Ovary (tissue), 9 donors: ENCODE measurements around the gene ST8SIA2. TPM values are rescaled to one million over a fixed set of nuclear protein-coding genes. Genes with fewer than 3 reads are reported as not detected.

ENCODE experiments used
- DNase-seq, 5 donors: peaks; one replicate each; pipeline ENCODE4 v3.0.0-alpha.2; 2019 to 2020
- H3K27ac ChIP-seq, 2 donors: fragments of 200-600 bp; one replicate each; pipeline versions ENCODE4 v1.5.1 to v1.8.0; 2019 to 2022
- H3K27me3 ChIP-seq: fragments of 200-600 bp; one replicate; pipeline ENCODE4 v1.8.0; 2022
- H3K36me3 ChIP-seq: fragments of 200-600 bp; sonication (generic); one replicate; pipeline ENCODE4 v1.5.1; 2019
- H3K4me1 ChIP-seq: one replicate; pipeline ENCODE4 v1.8.1; 2013; ENCODE audit warnings: mild to moderate bottlenecking, moderate library complexity; ENCODE audit not compliant: insufficient read depth
- H3K4me3 ChIP-seq: fragments of 200-600 bp; sonication (generic); one replicate; pipeline ENCODE4 v1.5.1; 2017
- H3K9me3 ChIP-seq, 2 donors: fragments of 200-600 bp in 1 of 2; sonication (generic) in 1 of 2; one replicate each; pipeline versions ENCODE4 v1.5.1 to v1.8.1; 2013 to 2019; ENCODE audit warnings: mild to moderate bottlenecking in 1 of 2, moderate library complexity in 1 of 2
- EP300 ChIP-seq: sonication (generic); formaldehyde crosslinking; IDR thresholded peaks from one replicate; pipeline ENCODE4 v1.6.1; 2017; ENCODE audit warnings: antibody characterized with exemption
- POLR2A ChIP-seq: fragments of 450-650 bp; IDR thresholded peaks from one replicate; pipeline ENCODE4 v1.6.1; 2017; ENCODE audit warnings: antibody characterized with exemption, mild to moderate bottlenecking, moderate library complexity
- WGBS, 3 donors: extraction: QIAGEN DNeasy Blood & Tissue Kit in 1 of 3; methylation state at CpG; one replicate each; pipeline versions ENCODE4 v1.1.5 to v1.1.7; 2013 to 2017; 5-methylcytosine and 5-hydroxymethylcytosine counted together
- intact Hi-C, 4 donors: fragments of 100-400 bp; cut with DNase I; formaldehyde crosslinking; loops; one replicate each; pipeline versions ENCODE4 v1.11.0 to v1.15.1; 2022 to 2023
- polyA plus RNA-seq, 2 donors: library from polyadenylated mRNA; stranded (reverse); fragments of 200-250 nt in 1 of 2; fragments of 350-450 nt in 1 of 2; fragmentation: Illumina TruSeq in 1 of 2; extraction: RNeasy Lipid Tissue Mini Kit (QIAGEN cat#74804) in 1 of 2; gene quantifications; one replicate each; pipeline ENCODE4 v1.2.3, GENCODE V29; 2013 to 2014
- small RNA-seq: library from RNA; depleted of rRNA; stranded (forward); fragments of <200 nt; gene quantifications from one replicate; pipeline ENCODE3, GENCODE V24; 2016
- total RNA-seq, 7 donors: library from RNA; depleted of rRNA in 2 of 7; stranded (reverse); fragments of >200 nt in 2 of 7; fragmentation: NEBNext Ultra II Directional in 3 of 7; extraction: Animal tissue kit (Norgen Biotek cat#: 25700) in 3 of 7; gene quantifications; one replicate each; pipeline versions ENCODE4 v1.1.0 to v1.2.4, GENCODE V29; 2016 to 2023
- TF ChIP-seq, protein P1 (sequence below), 3 donors: fragments of 450-650 bp in 2 of 3; fragments of 200-600 bp in 1 of 3; IDR thresholded peaks; one replicate each; pipeline versions ENCODE4 v1.5.1 to v1.8.0; 2016 to 2022; ENCODE audit warnings: antibody characterized with exemption in 3 of 3, mild to moderate bottlenecking in 1 of 3
- donor health status: DM: no; HTN: no; CAD: no; lungs with moderate emphysema.
- donor health status: DM: no; HTN: no; CAD: no.
- donor health status: Bipolar disorder and iron deficiency.
- donor health status: DM: yes; HTN: yes; CAD: no.
- donor health status: DM: no; HTN: no; CAD: no.
- donor health status: DM: yes; HTN: yes; CAD: no.

The ST8SIA2 gene
- total and polyA plus RNA-seq, 9 donors: 0.01 to 0.46 (median 0.18) TPM; not detected in 4

DNA sequence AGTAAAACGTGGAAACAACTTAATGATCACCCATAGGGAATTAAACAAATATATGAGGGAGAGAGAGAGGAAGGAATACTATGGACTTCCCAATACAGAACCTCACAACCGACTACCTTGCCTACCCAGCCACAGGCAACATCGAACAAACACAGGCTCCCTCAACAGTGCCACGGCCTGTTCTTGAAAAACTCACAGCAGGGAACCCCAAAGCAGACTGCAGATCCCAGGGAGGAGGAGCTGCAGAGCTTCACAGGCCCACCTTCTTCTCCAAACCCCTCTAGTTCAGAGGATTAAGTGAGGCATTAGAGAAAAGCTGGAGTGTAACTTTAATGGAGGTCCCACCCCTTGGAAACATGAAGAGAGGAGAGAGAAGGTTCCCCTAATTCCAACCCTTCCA lies 110.2 kb downstream of the ST8SIA2 start:
- Histone ChIP-seq H3K4me3 (no peak overlapping the region), H3K4me1 (no peaks in the 10 kb centered on the region), H3K27me3 (no peaks in the 10 kb centered on the region), H3K36me3 (no peaks in the 10 kb centered on the region), H3K27ac (no peak overlapping the region), H3K9me3 (no peaks in the 10 kb centered on the region)
- no peak for TF ChIP-seq EP300
- no peak for TF ChIP-seq POLR2A
- TF ChIP-seq, protein P1, sequence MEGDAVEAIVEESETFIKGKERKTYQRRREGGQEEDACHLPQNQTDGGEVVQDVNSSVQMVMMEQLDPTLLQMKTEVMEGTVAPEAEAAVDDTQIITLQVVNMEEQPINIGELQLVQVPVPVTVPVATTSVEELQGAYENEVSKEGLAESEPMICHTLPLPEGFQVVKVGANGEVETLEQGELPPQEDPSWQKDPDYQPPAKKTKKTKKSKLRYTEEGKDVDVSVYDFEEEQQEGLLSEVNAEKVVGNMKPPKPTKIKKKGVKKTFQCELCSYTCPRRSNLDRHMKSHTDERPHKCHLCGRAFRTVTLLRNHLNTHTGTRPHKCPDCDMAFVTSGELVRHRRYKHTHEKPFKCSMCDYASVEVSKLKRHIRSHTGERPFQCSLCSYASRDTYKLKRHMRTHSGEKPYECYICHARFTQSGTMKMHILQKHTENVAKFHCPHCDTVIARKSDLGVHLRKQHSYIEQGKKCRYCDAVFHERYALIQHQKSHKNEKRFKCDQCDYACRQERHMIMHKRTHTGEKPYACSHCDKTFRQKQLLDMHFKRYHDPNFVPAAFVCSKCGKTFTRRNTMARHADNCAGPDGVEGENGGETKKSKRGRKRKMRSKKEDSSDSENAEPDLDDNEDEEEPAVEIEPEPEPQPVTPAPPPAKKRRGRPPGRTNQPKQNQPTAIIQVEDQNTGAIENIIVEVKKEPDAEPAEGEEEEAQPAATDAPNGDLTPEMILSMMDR (IDR thresholded peaks at IDR 0.05): no peak
- no peak for DNase-seq
- 32 to 35% (median 33%) methylated on average over 4 of the region's 4 CpGs for WGBS, 3 donors
- intact Hi-C loops: loop anchor here in 1 of 4 donors (10.0 kb wide), 1 partner anchor 399 kb away; no protein-coding TSS in a partner anchor

DNA sequence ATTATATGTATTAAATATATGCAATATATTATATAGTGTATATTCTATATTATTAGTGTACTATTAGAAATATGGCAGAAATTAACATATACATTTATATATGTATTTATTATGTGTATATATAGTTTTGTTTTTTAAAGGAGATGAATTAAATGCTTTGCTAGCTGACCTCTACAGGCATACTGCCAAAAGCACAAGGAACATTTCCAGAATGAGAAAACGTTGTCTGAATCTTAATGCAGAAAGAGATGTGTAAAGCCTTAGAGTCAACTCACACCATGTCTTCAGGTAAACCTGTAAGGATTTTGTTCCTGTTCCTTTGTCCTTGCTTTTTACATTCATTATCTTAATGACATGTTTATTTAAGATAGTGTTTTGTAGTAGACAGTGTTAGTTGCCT lies 111.9 kb downstream of the ST8SIA2 start:
- Histone ChIP-seq H3K9me3 (no peaks in the 10 kb centered on the region), H3K36me3 (no peaks in the 10 kb centered on the region), H3K4me3 (no peak overlapping the region), H3K27me3 (no peaks in the 10 kb centered on the region), H3K27ac (no peak overlapping the region), H3K4me1 (no peaks in the 10 kb centered on the region)
- no peak for DNase-seq
- intact Hi-C loops: loop anchor here in 1 of 4 donors (10.0 kb wide), 1 partner anchor 401 kb away; no protein-coding TSS in a partner anchor
- TF ChIP-seq, protein P1 (IDR thresholded peaks at IDR 0.05): no peak
- no peak for TF ChIP-seq EP300
- WGBS, 3 donors: 4 to 7% (median 6%) methylated on average over 1 of the region's 1 CpG

DNA sequence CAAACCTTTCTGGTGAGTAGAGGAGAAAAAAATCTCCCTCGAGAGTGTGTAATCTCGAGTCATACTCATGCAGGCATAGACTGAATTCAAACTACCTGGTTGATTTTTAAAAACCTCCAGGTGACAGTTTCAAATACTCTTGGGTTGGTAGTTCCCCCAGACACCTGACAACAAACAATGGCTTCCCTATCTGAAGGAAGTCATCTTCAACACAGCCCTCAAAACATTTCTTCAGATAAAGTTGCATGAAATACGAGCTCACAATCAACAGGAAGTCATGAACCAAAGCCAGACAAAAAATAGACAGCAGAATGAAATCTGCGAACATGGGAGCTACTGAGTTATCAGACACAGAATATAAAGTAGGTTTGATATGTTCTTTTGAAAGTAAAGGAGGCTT lies 112.8 kb downstream of the ST8SIA2 start:
- no peaks in the 10 kb centered on the region for H3K27me3 ChIP-seq
- intact Hi-C loops: loop anchor here in 1 of 4 donors (10.0 kb wide), 1 partner anchor 402 kb away; no protein-coding TSS in a partner anchor
- no peaks in the 10 kb centered on the region for H3K4me1 ChIP-seq
- TF ChIP-seq, protein P1 (IDR thresholded peaks at IDR 0.05): no peak
- TF ChIP-seq EP300 (no peak), POLR2A (no peak)
- H3K4me3 ChIP-seq: no peak overlapping the region
- H3K27ac ChIP-seq: no peak overlapping the region
- H3K9me3 ChIP-seq: no peaks in the 10 kb centered on the region
- WGBS, 3 donors: 53 to 57% (median 54%) methylated on average over 4 of the region's 4 CpGs
- no peak for DNase-seq
- H3K36me3 ChIP-seq: no peaks in the 10 kb centered on the region

DNA sequence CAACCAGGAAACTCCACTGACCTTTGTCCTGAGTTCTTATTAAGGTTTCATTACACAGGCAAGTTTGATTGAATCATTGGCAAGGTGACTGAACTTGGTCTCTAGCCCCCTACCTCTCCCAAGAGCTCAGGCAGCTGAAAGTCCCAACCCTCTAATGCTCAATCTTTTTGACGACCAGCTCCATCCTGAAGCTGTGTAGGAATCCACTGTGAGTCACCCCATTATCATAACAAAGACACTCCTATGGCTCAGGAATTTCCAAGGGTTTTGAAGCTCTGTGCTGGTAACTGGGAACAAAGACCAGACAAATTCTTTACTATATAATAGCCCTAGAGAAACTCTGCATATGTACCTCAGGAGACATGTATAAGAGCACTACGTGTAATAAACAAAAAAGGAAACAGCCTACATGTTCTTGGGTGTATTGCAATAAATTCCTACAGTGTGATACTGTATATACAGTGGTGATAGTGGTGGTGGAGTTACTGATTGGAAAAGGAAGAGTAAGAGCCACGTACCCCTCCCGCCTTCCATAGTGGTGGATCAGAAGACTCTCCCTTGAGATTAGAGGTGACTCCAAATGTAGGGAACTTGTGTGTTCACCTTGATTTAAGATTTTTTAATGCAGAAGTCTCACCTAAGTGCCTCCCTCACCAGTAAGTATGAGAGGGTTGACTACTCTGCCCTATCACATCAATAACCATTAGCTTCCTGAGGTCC lies 116.6 kb downstream of the ST8SIA2 start:
- intact Hi-C loops: no loop called here
- Histone ChIP-seq H3K4me1 (no peaks in the 10 kb centered on the region), H3K9me3 (no peaks in the 10 kb centered on the region), H3K36me3 (no peaks in the 10 kb centered on the region), H3K4me3 (no peak overlapping the region), H3K27me3 (no peaks in the 10 kb centered on the region), H3K27ac (no peak overlapping the region)
- TF ChIP-seq, protein P1 (IDR thresholded peaks at IDR 0.05): no peak
- TF ChIP-seq EP300: no peak
- DNase-seq: no peak
- WGBS, 3 donors: 57 to 74% (median 66%) methylated on average over 4 of the region's 4 CpGs

Small RNA genes lying within 50 kb of the gene (small RNA-seq; reads per million reads assigned to genes)
- gene RF01233: not detected
